A673 (cell line): ENCODE results near the gene BCLAF1. TPM values are rescaled to one million over a fixed set of nuclear protein-coding genes. Genes with fewer than 3 reads are reported as not detected.
"Not testable (repeated sequence)": the region's sequence is repeated elsewhere in the genome, so short reads cannot be mapped to it uniquely, and the experiment has no call there.

Experiments used
- BruUV-seq: library from RNA; stranded (reverse); fragments of 400-500 nt; replicated peaks from 2 replicates; lab custom pipeline; 2021; lab: Mats Ljungman, UMichigan
- CTCF ChIA-PET: fragments of 300-600 bp; sonication (Branson Sonifier 250); formaldehyde crosslinking; loops from one replicate; lab custom pipeline; 2022; ENCODE audit warnings: antibody characterized with exemption; lab: Charles Lee
- POLR2A ChIA-PET: fragments of 300-600 bp; sonication (Branson Sonifier 250); formaldehyde crosslinking; loops from one replicate; lab custom pipeline; 2022; ENCODE audit warnings: antibody characterized with exemption; ENCODE audit not compliant: low non-redundant PET; lab: Charles Lee
- DNase-seq: peaks from one replicate; pipeline ENCODE4 v3.0.0-alpha.2; 2015; ENCODE audit warnings: low spot score
- H3K27ac ChIP-seq: fragments of 200-600 bp; sonication (generic); 2 replicates; pipeline ENCODE4 v1.5.1; 2016; ENCODE audit warnings: mixed run types, low read depth, mild to moderate bottlenecking, mixed read lengths, antibody characterized with exemption, low read length; ENCODE audit not compliant: poor library complexity, severe bottlenecking
- H3K27me3 ChIP-seq: fragments of 200-600 bp; sonication (generic); replicated peaks from 2 replicates; pipeline ENCODE4 v1.6.1; 2017; ENCODE audit warnings: mixed run types, low read depth, mild to moderate bottlenecking, mixed read lengths, antibody characterized with exemption, low read length; ENCODE audit not compliant: insufficient read depth, poor library complexity
- H3K36me3 ChIP-seq: fragments of 200-600 bp; sonication (generic); 2 replicates; pipeline ENCODE4 v1.6.1; 2016; ENCODE audit warnings: mixed run types, mild to moderate bottlenecking, mixed read lengths, antibody characterized with exemption, low read length; ENCODE audit not compliant: insufficient read depth, poor library complexity, severe bottlenecking
- H3K4me1 ChIP-seq: fragments of 200-600 bp; sonication (generic); 2 replicates; pipeline ENCODE4 v1.6.1; 2017; ENCODE audit warnings: mixed run types, mild to moderate bottlenecking, mixed read lengths, antibody characterized with exemption, low read length; ENCODE audit not compliant: insufficient read depth, poor library complexity, severe bottlenecking
- H3K4me3 ChIP-seq: fragments of 200-600 bp; sonication (generic); 2 replicates; pipeline ENCODE4 v1.5.1; 2016; ENCODE audit warnings: low read depth, mixed run types, mild to moderate bottlenecking, mixed read lengths, low read length; ENCODE audit not compliant: poor library complexity, severe bottlenecking
- H3K9me3 ChIP-seq: fragments of 200-600 bp; sonication (generic); 2 replicates; pipeline ENCODE4 v1.6.1; 2016; ENCODE audit warnings: mixed run types, low read depth, mild to moderate bottlenecking, mixed read lengths, antibody characterized with exemption, low read length; ENCODE audit not compliant: poor library complexity, severe bottlenecking
- EZH2 ChIP-seq: fragments of 200-600 bp; sonication (generic); IDR thresholded peaks from 2 replicates; pipeline ENCODE4 v1.6.1; 2017; ENCODE audit warnings: borderline replicate concordance, low read depth, mild to moderate bottlenecking, mixed read lengths, antibody characterized with exemption, low read length; ENCODE audit not compliant: poor library complexity, severe bottlenecking
- intact Hi-C: fragments of 100-400 bp; cut with micrococcal nuclease; formaldehyde crosslinking; loops from one replicate; pipeline ENCODE4 v1.10.0; 2022; ENCODE audit not compliant: unreplicated experiment
- total RNA-seq: library from RNA; stranded (reverse); gene quantifications from 2 replicates; pipeline ENCODE4 v1.2.3, GENCODE V29; 2021
- TF ChIP-seq, protein P1 (sequence below): fragments of 300-800, 200-600 bp; sonication (generic); conservative IDR thresholded peaks from 2 replicates; pipeline ENCODE4 v1.5.1; 2017; ENCODE audit warnings: low read depth, mild to moderate bottlenecking, antibody characterized with exemption, low read length, moderate library complexity, mixed read lengths

The BCLAF1 gene
- total RNA-seq, 1 experiment from 2014 or later, result 284 TPM

DNA sequence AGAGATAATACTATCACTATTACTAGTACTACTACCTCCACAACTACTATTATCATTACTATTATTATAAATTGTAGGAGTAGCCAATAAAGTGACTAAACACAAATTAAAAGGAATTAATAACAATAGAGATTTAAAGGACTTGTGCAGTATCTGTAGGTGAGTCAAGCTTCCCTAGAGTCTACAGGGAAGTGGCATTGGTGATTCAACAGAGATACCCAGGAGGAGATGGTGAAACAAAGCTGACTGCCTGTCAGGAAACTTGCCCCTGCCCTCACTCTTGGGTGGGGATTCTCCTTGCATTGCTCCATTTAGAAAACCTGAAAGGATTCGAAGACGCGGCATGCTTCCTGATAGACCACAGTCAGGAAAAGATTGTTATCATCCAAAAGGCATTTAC lies 23.3 kb upstream of the BCLAF1 start:
- intact Hi-C loops, result loop anchor here (10.0 kb wide), 1 partner anchor 638 kb away; no protein-coding TSS in a partner anchor
- no peak for TF ChIP-seq EZH2
- TF ChIP-seq, protein P1, sequence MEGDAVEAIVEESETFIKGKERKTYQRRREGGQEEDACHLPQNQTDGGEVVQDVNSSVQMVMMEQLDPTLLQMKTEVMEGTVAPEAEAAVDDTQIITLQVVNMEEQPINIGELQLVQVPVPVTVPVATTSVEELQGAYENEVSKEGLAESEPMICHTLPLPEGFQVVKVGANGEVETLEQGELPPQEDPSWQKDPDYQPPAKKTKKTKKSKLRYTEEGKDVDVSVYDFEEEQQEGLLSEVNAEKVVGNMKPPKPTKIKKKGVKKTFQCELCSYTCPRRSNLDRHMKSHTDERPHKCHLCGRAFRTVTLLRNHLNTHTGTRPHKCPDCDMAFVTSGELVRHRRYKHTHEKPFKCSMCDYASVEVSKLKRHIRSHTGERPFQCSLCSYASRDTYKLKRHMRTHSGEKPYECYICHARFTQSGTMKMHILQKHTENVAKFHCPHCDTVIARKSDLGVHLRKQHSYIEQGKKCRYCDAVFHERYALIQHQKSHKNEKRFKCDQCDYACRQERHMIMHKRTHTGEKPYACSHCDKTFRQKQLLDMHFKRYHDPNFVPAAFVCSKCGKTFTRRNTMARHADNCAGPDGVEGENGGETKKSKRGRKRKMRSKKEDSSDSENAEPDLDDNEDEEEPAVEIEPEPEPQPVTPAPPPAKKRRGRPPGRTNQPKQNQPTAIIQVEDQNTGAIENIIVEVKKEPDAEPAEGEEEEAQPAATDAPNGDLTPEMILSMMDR, result no peak
- no peaks in the 10 kb centered on the region for H3K9me3 ChIP-seq
- no peak overlapping the region for H3K27ac ChIP-seq
- no peak overlapping the region for H3K4me3 ChIP-seq
- DNase-seq, result no peak
- no TSS peak for BruUV-seq
- no peaks in the 10 kb centered on the region for H3K36me3 ChIP-seq
- POLR2A ChIA-PET, result no interaction called here
- peaks cover 6% of the 10 kb centered on the region for H3K27me3 ChIP-seq
- no peaks in the 10 kb centered on the region for H3K4me1 ChIP-seq
- CTCF ChIA-PET, result no interaction called here

DNA sequence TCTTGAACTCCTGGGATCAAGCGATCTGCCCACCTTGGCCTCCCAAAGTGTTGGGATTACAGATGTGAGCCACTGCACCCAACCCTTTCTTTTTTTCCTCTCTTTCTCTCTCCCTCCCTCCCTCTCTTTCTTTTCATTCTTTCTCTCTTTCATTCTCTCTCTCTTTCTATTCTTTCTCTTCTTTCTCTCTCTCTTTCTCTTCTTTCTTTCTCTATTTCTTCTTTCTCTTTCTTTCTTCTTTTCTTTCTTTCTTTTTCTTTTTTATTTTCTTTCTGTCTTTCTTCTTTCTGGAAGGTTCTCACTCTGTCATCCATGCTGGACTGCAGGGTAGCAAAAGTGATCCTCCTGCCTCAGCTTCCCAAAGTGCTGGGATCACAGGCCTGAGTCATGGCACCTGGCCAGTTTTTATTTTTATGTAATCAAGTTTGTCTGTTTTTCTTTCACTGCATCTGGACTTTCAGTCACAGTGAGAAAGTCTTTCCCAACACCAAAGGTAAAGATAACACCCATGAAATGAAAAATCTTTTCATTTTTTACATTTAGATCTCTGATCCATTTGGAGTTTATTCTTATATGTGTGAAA lies 20.2 kb upstream of the BCLAF1 start:
- DNase-seq, result no peak
- no TSS peak for BruUV-seq
- ChIA-PET POLR2A (no interaction called here), CTCF (no interaction called here)
- H3K4me1 ChIP-seq, result no peaks in the 10 kb centered on the region
- no peak overlapping the region for H3K27ac ChIP-seq
- no peak overlapping the region for H3K4me3 ChIP-seq
- H3K36me3 ChIP-seq, result no peaks in the 10 kb centered on the region
- peaks cover 6% of the 10 kb centered on the region for H3K27me3 ChIP-seq
- intact Hi-C loops, result loop anchor here (10.0 kb wide), 1 partner anchor 635 kb away; no protein-coding TSS in a partner anchor
- H3K9me3 ChIP-seq, result no peaks in the 10 kb centered on the region
- TF ChIP-seq, protein P1, result no peak
- no peak for TF ChIP-seq EZH2

DNA sequence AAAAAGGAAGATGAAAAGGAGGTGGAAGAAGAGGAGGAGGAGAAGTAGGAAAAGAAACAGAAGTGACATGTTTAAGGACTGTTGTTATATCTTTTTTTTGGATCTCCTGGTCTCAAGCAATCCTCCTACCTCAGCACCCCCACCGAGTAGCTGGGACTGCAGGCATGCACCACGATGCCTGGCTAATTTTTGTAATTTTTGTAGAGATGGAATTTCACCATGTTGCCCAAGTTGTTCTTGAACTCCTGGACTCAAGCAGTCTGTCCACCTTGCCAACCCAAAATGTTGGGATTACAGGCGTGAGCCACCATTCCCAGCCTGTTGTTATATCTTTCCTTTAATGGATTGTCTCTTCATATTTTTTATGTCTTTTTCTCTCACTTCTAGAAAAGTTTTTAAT lies 19.5 kb upstream of the BCLAF1 start:
- ChIA-PET POLR2A (no interaction called here), CTCF (no interaction called here)
- intact Hi-C loops, result no loop called here
- TF ChIP-seq EZH2, result no peak
- TF ChIP-seq, protein P1, result no peak
- H3K9me3 ChIP-seq, result no peaks in the 10 kb centered on the region
- no peak for DNase-seq
- H3K36me3 ChIP-seq, result no peaks in the 10 kb centered on the region
- peaks cover 6% of the 10 kb centered on the region for H3K27me3 ChIP-seq
- H3K4me3 ChIP-seq, result no peak overlapping the region
- no peaks in the 10 kb centered on the region for H3K4me1 ChIP-seq
- H3K27ac ChIP-seq, result no peak overlapping the region
- no TSS peak for BruUV-seq

DNA sequence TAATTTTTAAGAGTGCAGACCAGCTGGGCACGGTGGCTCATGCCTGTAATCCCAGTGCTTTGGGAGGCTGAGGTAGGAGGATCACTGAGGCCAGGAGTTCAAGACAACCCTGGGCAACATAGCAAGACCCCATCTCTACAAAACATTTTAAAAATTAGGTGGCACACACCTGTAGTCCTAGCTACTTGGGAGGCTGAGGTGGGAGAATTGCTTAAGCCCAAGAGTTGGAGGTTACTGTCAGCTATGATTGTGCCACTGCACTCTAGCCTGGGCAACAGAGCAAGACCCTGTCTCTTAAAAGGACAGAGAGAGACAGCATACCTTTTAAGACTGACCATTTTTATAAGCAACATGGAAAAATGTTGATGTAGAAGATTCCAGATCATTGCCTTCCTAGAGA lies 18.8 kb upstream of the BCLAF1 start:
- CTCF ChIA-PET, H3K27me3 ChIP-seq, BruUV-seq, H3K4me1 ChIP-seq, DNase-seq, H3K27ac ChIP-seq, POLR2A ChIA-PET, H3K36me3 ChIP-seq, H3K9me3 ChIP-seq, H3K4me3 ChIP-seq, intact Hi-C loops: not testable (repeated sequence)
